Osteocyte (in vitro differentiated cells): ENCODE results near the gene BLCAP. TPM values are rescaled to one million over a fixed set of nuclear protein-coding genes. Genes with fewer than 3 reads are reported as not detected.
A peak's percentile ranks its signal among the peaks of the same experiment; 100 is the strongest.

ENCODE experiments used
- DNase-seq: peaks from one replicate; pipeline ENCODE4 v3.0.0; 2021; ENCODE audit warnings: mixed read lengths; ENCODE audit not compliant: unreplicated experiment; ENCODE audit errors: extremely low spot score
- H3K27ac Mint-ChIP-seq: one replicate; pipeline ENCODE4 v1.8.0; 2021; ENCODE audit warnings: mild to moderate bottlenecking, mixed read lengths; ENCODE audit not compliant: unreplicated experiment
- H3K27me3 Mint-ChIP-seq: one replicate; pipeline ENCODE4 v1.8.0; 2021; ENCODE audit warnings: mixed read lengths; ENCODE audit not compliant: unreplicated experiment
- H3K36me3 Mint-ChIP-seq: one replicate; pipeline ENCODE4 v1.8.0; 2021; ENCODE audit warnings: mixed read lengths; ENCODE audit not compliant: unreplicated experiment
- H3K4me1 Mint-ChIP-seq: one replicate; pipeline ENCODE4 v1.8.0; 2021; ENCODE audit warnings: mixed read lengths; ENCODE audit not compliant: unreplicated experiment
- H3K4me3 Mint-ChIP-seq: one replicate; pipeline ENCODE4 v1.8.0; 2021; ENCODE audit warnings: mild to moderate bottlenecking, moderate library complexity, mixed read lengths; ENCODE audit not compliant: unreplicated experiment
- H3K9me3 Mint-ChIP-seq: one replicate; pipeline ENCODE4 v1.8.0; 2021; ENCODE audit warnings: mixed read lengths; ENCODE audit not compliant: unreplicated experiment
- CTCF ChIP-seq: fragments of 200-600 bp; sonication (generic); IDR thresholded peaks from 2 replicates; pipeline ENCODE4 v1.5.0; 2021; ENCODE audit warnings: antibody characterized with exemption, mild to moderate bottlenecking, moderate library complexity
- total RNA-seq: library from RNA; stranded (reverse); gene quantifications from 2 replicates; pipeline ENCODE4 v1.2.1, GENCODE V29; 2021

The BLCAP gene
- total RNA-seq, 1 donor from 2014 or later = 74.5 TPM

- TF ChIP-seq CTCF = no peak
- DNase-seq = no peak
- Mint-ChIP-seq H3K4me3 (peak overlapping the region; percentile 51), H3K27ac (no peak overlapping the region), H3K36me3 (peaks cover 2% of the 10 kb centered on the region), H3K4me1 (peaks cover 31% of the 10 kb centered on the region), H3K9me3 (no peaks in the 10 kb centered on the region), H3K27me3 (no peaks in the 10 kb centered on the region)
These were observed 1.7 kb upstream of the BLCAP start for GRCh38 chr20:37529214-37529967.

- no peaks in the 10 kb centered on the region for H3K27me3 Mint-ChIP-seq
- no peaks in the 10 kb centered on the region for H3K9me3 Mint-ChIP-seq
- no peak for TF ChIP-seq CTCF
- peaks cover 34% of the 10 kb centered on the region for H3K4me1 Mint-ChIP-seq
- peaks cover 2% of the 10 kb centered on the region for H3K36me3 Mint-ChIP-seq
- H3K4me3 Mint-ChIP-seq = peak overlapping the region; percentile 95
- H3K27ac Mint-ChIP-seq = peak overlapping the region; percentile 99
- DNase-seq = no peak
These were observed 954 bp upstream of the BLCAP start for GRCh38 chr20:37528446-37529213.

DNA sequence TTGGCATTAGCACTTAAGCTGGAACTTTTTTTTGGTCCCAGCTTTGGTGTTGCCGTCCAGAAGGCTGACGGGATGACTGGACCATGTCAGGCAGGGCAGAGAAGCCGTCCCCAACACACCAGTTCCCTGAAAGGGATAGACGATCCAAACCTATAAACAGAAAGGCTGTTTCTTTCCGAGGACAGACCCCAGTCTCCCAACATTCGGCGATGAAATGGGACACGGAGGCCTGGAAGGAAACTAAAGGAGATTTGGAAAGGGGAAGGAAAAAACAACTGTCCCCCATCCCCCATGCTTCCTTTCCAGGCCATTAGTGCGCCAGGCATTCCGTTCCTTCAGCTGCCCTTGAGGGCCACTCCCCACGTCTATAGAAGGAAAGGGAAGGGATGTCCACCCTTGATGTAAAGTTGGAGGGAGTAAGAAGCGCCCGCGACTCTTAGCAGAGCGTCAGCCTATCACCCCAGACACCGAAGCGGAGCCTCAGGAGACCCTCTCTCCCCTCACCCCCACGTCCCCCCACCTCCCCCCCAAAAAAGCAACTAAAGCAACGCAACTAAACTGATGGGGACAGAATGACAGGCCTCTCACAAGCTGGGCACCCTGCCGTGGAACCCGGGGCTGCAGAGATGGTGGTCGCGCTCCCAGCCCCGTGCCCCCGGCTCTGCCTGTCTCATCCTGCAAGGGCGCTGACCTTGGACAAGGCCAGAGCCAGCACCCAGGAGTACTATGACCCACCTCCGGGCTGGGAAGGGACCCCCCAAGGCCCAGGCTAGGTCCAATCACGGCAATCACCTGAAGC, 638 bp downstream of the BLCAP start:
- peak overlapping the region; percentile 99 for H3K27ac Mint-ChIP-seq
- DNase-seq = no peak
- no peaks in the 10 kb centered on the region for H3K27me3 Mint-ChIP-seq
- no peaks in the 10 kb centered on the region for H3K9me3 Mint-ChIP-seq
- H3K4me3 Mint-ChIP-seq = peak overlapping the region; percentile 95
- H3K36me3 Mint-ChIP-seq = peaks cover 4% of the 10 kb centered on the region
- peaks cover 46% of the 10 kb centered on the region for H3K4me1 Mint-ChIP-seq
- TF ChIP-seq CTCF = no peak

GRCh38 chr20:37526238-37526838, 1.3 kb downstream of the BLCAP start:
- Mint-ChIP-seq H3K4me3 (peak overlapping the region; percentile 95), H3K4me1 (peaks cover 52% of the 10 kb centered on the region), H3K9me3 (no peaks in the 10 kb centered on the region), H3K27me3 (no peaks in the 10 kb centered on the region), H3K27ac (peak overlapping the region; percentile 99), H3K36me3 (peaks cover 4% of the 10 kb centered on the region)
- DNase-seq = no peak
- TF ChIP-seq CTCF = no peak
